NCI-H1105 (cell line): ENCODE results near the gene ATF6B.
"Not testable (repeated sequence)": the region's sequence is repeated elsewhere in the genome, so short reads cannot be mapped to it uniquely, and the experiment has no call there.

Experiments
- DNase-seq: peaks from one replicate; lab custom pipeline; 2025; lab: John Stamatoyannopoulos, UW

The ATF6B gene

DNA sequence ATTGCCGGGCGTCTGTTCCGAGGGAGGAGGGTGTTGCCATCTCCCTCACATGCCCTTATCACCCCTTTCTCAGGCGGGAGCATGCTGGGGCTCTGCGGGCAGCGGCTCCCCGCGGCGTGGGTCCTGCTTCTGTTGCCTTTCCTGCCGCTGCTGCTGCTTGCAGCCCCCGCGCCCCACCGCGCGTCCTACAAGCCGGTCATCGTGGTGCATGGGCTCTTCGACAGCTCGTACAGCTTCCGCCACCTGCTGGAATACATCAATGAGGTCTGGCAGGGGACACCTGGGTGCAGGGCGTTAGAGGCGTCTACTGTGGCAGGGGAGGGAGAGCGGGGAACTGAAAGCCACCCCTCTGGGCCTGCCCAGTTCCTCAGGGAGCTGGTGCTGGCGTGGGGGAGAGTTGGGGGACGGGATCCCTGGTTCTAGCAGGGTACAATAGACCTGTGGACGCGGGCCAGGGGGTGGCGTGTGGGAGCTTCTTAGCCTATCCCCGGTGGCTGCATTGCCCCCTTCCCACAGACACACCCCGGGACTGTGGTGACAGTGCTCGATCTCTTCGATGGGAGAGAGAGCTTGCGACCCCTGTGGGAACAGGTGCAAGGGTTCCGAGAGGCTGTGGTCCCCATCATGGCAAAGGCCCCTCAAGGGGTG, 26.6 kb upstream of the ATF6B start:
- peak; percentile 69 for DNase-seq

DNA sequence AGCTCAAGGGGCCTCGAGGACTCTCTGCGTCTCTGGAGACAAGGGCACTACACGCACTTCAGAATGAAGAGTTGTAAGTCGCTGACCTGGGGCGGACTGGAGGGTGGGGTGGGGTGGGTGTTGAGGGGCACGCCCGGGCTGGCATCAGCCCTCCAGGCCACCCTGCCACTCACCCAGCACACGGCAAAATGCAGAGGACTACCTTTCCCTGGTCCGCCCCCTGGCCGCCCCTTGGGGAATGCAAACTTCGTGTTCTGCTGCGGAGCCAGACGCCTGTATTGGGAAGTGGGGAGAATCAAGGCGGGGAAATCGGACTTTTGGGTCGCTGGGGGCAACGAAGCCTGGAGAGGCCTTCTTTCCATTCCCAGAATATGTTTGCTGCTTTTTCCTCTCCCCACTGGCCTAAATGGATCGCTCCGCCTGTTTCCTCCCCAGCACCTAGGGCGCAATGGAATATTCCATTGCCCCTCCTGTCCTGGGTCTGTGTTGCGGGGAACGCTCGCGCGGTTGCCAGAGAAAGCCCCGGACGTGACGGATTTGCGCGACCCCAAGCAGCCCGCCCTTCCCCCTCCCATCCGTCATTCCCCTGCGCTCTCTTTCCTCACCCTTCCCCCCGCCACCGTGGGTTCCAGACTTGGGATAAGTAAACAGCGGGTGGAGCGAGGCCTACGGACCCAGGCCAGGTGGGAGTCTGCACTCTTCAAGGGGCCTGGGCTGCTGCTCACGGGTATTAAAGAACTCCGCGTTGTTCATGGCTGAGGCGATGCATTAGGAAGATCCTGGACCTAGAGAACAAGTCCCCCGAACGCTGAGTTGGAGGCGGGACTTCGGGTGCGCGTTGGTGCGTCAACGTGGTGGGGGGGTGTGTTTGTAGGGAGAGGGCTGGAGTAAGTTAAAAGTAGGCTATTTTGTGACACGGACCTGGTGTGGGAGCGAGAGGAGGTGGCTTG, 25.8 kb upstream of the ATF6B start, which contains the start of gene PPT2:
Gene PPT2, plus strand, starts transcription at position 578 of the 950 bp plus-strand sequence. CDS start 454 bp downstream, outside the sequence.
- peak; percentile 82 for DNase-seq

DNA sequence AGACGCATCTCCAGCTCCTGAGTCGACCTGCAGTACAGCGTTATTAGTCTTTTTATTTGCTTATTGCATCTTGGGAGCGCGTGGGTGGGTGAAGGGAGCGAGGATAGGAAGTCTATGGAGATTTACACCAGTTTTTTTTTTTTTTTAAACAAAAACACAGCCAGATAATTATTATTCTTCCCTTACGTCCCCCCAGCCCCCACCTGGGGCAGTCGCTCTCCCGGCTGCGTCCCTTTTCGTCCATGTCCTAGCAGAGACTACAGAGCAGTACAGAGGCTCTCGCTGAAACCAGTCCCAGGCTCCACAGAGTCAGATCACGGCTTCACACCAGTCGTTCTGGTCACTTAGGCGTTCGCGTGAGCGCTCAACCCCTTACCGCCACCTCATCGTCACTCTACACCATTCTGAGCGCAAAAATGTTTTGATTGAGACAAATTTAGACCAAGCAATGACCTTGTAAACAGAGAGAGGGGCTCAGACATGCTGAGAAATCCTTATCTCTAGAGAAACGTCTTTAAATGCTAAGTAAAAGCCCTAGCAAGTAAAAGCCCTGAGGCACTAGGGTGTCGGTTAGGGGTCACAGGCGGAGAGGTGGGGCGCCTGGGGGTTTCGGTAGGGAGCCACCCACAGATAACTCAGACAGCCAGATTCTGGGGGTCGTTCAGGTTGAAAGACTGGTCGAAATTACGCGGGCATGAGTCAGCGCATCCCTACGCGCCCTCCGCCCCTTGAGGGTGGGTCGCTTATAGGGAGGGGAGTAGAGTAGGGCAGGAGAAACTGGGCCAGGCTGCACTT, 24.9 kb upstream of the ATF6B start:
- DNase-seq, result no peak

- no peak for DNase-seq
Observed at GRCh38 chr6:32151863-32152768, 24.1 kb upstream of the ATF6B start, which contains the start of gene PRRT1. Gene PRRT1, minus strand, starts transcription at chr6:32151939. Its CDS starts 112 bp downstream, at chr6:32151827.

DNA sequence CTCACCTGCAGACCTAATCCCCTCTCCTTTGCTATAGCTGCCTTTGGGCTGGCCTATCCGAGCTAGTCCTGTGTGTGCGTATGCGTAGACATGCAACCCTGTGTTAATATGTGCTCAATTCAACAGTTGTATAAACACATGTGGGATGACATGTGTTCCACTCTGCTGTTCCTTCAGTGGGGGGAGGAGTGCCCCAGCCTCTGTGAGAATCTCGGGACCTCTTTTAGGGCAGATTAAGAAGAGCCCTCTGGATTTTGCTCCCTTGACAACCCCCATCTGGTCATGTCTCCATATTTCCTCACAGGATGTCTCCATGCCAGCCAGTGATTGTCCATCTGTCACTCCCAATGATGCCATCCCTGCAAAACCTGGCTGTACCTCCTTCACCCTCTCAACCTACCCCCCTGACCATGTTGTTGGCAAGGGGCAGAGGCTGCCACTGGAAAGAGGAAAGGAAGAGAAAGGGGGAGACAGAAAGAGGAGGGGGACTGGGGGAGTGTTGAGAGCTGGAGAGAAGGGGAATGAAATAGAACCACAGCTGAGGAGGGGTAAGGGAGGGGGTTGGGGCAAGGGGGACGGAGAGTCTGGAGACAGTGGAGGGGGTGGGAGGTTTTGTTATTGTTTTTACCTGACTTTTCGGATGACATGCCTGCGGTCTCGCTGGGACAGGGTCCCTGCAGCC, 23.3 kb upstream of the ATF6B start:
- no peak for DNase-seq

DNA sequence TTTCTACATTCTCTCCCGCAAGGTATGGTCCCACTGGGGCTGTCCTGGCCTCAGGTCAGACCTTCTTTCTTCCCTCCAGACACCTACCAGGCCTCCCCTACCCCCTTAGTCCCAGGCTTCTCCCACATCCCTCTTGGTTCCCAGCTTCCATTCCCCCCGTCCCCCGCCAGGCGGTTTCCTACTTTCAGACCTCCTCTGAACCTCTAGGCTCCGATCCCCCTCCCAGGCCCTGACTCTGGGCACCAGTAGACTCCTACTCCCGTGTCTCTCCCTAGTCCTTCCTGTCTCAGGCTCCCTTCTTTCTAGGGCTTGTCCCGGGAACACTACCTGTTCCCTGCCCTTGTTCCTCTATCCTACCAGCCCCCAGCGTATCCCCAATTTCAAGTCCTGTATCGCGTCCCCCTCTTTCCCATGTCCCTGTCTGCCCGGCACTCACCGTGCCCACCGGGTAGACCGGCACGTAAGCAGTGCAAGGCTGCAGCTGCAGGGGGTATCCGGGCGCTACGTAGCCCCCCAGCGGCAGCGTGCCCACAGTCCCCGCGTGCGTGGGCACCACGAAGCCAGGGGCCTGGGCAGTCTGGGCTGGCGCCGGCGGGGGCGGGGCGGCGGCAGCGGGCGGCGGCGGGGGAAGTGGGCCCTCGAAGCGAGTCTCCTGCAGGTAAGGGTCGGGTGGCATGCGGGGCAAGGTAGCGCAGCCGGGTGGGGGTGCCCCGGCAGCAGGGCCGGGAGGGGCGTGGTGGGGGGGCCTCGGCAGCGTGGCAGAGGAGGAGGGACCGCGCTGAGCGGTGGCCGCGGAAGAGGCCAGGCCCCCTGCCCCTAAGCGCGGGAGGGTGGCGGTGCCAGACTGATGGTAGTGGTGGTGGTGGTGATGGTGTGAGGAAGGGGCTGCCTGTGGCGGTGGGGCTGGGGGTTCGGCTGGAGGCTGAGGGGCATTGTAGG, 22.2 kb upstream of the ATF6B start:
- no peak for DNase-seq

DNA sequence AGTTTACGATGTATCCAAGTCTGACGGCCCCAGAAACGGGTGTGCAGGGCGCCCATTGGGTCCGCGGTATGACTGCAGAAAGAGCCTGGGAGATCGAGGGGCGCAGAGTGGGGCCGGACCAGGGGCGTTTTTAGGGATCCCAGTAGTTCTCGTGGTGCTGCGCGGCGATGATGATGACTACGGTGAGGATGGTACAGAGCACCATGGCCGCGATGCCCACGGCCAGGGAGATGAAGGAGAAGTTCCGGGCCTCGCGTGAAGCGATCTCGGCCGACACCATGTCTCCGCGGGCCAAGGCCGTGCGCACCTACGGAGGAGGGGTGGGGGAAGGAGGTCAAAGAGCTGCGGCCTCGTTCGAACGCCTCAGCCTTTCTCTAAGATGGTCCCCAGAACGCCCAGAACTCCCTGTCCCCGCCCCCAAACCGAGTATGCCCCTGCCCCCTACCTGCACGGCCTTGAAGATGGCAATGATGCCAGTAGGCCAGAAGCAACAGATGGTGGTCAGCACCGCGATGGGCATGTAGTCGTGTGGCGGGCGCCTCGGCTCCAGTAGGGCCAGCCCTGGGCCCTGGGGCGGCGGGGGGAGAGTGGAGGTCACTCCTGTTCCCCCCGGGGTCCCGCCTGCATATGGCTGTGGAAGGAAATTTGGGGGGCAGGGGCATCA, 21.2 kb upstream of the ATF6B start:
- no peak for DNase-seq

DNA sequence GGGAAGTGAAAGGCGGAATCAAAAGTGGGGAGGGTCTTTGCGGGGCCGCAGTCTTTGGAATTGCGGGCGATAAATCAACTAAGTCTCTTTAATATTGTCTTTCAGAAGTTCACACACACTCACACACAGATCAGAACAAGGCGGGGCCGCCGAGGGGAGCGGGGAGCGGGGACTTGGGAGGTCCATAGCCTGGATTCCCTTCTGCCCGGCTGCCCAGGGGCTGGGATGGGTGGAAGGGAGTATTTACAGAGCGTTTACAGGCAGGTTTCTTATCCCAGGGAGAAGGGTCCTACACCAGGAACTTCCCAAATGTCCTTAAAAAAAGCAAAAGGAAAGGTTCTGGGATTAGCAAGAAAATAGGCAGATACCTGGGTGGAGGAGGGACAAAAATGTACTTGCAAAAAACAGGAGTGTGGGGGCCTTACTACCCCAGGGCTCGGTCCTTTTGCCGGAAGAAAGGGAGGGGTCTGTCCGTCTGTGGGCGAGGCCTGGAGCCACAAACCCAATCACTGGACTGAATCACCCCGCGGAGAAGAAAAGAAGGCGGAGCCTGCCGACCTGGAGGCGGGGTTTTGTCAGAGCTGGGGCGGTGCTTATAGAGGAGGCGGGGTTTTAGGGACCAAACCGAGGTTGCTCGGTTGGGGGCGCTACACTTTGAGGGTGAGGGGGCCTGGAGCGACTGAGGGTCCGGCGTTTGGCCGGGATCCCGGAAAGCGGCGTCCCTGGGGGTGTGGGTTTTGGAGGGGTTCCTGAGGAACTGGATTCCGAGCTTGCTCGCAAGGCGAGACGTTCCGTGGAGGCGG, 20.4 kb upstream of the ATF6B start:
- DNase-seq, result no peak

GRCh38 chr6:32147401-32148132, 19.5 kb upstream of the ATF6B start:
- DNase-seq, result no peak

DNA sequence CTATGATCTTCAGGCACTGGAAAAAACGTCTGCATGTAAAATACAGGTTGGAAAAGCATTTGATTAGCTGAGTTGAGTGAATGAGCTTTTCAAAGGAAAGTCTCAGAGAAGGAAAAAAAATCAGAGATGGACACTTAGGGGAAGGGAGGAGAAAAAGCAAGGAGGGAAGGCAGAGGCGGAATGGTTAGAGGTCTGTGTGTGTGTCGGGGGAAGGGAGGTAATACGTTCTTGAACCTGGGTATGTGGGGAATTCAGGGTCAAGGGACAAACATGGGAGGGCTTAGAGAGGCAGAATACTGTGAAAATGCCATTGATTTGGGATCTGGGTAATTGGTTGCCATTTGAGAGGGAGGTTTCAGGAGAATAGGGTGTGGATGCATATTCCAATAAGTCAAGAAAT, 18.6 kb upstream of the ATF6B start:
- no peak for DNase-seq

GRCh38 chr6:32146287-32146686, 18.2 kb upstream of the ATF6B start:
- no peak for DNase-seq

GRCh38 chr6:32144238-32144637, 16.2 kb upstream of the ATF6B start:
- DNase-seq, result not testable (repeated sequence)

GRCh38 chr6:32140420-32141046, 12.5 kb upstream of the ATF6B start:
- no peak for DNase-seq

GRCh38 chr6:32139590-32139989, 11.5 kb upstream of the ATF6B start:
- DNase-seq, result no peak

DNA sequence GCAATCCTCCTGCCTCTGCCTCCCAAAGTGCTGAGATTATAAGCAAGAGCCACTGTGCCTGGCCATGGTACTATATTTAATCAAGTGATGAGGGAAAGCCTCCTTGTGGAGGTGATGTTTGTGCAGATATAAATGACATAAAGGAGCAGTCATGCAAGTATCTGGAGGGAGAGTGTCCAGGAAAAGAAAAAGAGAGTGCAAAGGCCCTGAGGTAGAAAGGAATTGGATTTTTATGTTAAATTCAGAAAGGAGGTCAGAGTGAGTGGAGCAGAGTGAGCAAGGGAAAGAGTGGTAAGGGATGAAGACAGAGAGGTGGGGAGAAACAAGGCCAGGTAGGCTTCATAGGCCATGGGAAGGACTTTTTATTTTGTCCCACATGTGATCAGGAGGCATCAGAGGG, 9.4 kb upstream of the ATF6B start:
- no peak for DNase-seq

- DNase-seq, result no peak
Observed at GRCh38 chr6:32133786-32134185, 5.7 kb upstream of the ATF6B start.

GRCh38 chr6:32132110-32132509, 4.1 kb upstream of the ATF6B start:
- no peak for DNase-seq
